PFSK-1 (cell line): Measurements from ENCODE around the gene DIAPH2.

Experiments
- TAF1 ChIP-seq: IDR thresholded peaks from 2 replicates; pipeline ENCODE4 v1.6.1; 2012; ENCODE audit warnings: low read length, control low read depth, borderline replicate concordance; ENCODE audit not compliant: insufficient read depth
- TF ChIP-seq, protein P1 (sequence below), 2 experiments: IDR thresholded peaks; 2 replicates each; pipeline versions ENCODE4 v1.6.1 to v1.8.0; 2011 to 2012; ENCODE audit warnings: low read depth in 2 of 2, low read length in 2 of 2, control low read depth in 1 of 2, inconsistent platforms in 1 of 2, mild to moderate bottlenecking in 1 of 2, moderate library complexity in 1 of 2; ENCODE audit not compliant: insufficient read depth in 1 of 2

DNA sequence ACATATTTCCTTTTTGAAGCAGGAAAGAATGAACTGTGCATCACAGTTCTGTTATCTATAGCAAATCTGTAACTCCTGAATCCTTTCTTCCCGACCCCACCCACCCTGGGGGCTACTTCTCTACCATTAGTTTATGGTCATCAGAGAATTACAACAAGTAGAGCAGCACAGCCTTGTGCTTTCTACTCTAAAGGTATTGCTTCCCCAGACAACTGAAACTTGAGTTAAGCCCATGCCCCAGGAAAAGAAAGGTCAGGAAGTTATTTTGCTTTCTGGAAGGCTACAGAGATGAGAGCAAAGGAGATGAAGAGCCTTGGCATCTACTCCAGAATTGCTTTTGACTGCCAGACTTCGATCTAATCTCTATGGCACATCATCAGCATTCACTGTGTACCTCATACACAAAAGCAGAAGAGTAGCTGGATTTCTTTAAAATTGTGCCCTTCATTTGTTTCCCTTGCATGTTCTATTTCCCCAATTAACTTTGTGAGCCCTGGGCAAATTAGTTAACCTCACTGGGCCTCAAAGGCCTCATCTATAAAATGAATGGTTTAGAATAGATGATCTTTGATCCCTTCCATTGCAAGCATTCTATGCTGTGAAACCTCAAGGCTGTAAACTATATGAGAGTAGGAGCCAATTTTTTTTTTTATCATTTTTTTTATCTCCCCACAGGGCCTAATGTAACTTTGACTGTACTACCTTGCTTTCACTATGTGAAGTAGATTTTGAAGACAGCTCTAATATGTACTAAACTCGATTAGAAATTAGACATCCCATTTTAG, 794.7 kb downstream of the DIAPH2 start:
- TF ChIP-seq, protein P1, sequence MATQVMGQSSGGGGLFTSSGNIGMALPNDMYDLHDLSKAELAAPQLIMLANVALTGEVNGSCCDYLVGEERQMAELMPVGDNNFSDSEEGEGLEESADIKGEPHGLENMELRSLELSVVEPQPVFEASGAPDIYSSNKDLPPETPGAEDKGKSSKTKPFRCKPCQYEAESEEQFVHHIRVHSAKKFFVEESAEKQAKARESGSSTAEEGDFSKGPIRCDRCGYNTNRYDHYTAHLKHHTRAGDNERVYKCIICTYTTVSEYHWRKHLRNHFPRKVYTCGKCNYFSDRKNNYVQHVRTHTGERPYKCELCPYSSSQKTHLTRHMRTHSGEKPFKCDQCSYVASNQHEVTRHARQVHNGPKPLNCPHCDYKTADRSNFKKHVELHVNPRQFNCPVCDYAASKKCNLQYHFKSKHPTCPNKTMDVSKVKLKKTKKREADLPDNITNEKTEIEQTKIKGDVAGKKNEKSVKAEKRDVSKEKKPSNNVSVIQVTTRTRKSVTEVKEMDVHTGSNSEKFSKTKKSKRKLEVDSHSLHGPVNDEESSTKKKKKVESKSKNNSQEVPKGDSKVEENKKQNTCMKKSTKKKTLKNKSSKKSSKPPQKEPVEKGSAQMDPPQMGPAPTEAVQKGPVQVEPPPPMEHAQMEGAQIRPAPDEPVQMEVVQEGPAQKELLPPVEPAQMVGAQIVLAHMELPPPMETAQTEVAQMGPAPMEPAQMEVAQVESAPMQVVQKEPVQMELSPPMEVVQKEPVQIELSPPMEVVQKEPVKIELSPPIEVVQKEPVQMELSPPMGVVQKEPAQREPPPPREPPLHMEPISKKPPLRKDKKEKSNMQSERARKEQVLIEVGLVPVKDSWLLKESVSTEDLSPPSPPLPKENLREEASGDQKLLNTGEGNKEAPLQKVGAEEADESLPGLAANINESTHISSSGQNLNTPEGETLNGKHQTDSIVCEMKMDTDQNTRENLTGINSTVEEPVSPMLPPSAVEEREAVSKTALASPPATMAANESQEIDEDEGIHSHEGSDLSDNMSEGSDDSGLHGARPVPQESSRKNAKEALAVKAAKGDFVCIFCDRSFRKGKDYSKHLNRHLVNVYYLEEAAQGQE (IDR thresholded peaks at IDR 0.05; ENCODE audit: insufficient read depth in 1 of 2, low read depth in 2 of 2, low read length in 2 of 2), result no peak
- TF ChIP-seq TAF1, result no peak
